Uterus (tissue), 4 donors: ENCODE results near the gene EPS8L1. TPM values are rescaled to one million over a fixed set of nuclear protein-coding genes. Genes with fewer than 3 reads are reported as not detected.

Experiments
- DNase-seq, 2 donors: peaks; one replicate each; pipeline ENCODE4 v3.0.0-alpha.2; 2019 to 2020
- H3K27ac ChIP-seq, 2 donors: fragments of 200-600 bp; sonication (generic); 1 replicate in 1 of 2; 2 replicates in 1 of 2; pipeline ENCODE4 v1.5.1; 2016 to 2018
- H3K27me3 ChIP-seq, 2 donors: fragments of 200-600 bp; sonication (generic); one replicate each; pipeline ENCODE4 v1.5.1; 2018 to 2019; ENCODE audit warnings: control low read depth in 1 of 2
- H3K36me3 ChIP-seq, 2 donors: fragments of 200-600 bp; sonication (generic); one replicate each; pipeline ENCODE4 v1.5.1; 2019; ENCODE audit warnings: control low read depth in 1 of 2
- H3K4me1 ChIP-seq, 2 donors: fragments of 200-600 bp; sonication (generic); one replicate each; pipeline ENCODE4 v1.5.1; 2018 to 2019; ENCODE audit warnings: control low read depth in 1 of 2
- H3K4me3 ChIP-seq, 2 donors: fragments of 200-600 bp; sonication (generic); 1 replicate in 1 of 2; 2 replicates in 1 of 2; pipeline ENCODE4 v1.5.1; 2018 to 2019; ENCODE audit warnings: mild to moderate bottlenecking in 1 of 2
- H3K9me3 ChIP-seq, 2 donors: fragments of 200-600 bp; sonication (generic); one replicate each; pipeline ENCODE4 v1.5.1; 2019; ENCODE audit warnings: control low read depth in 1 of 2
- CTCF ChIP-seq, 4 experiments: fragments of 200-600 bp in 2 of 4; fragments of 450-650 bp in 2 of 4; sonication (generic) in 2 of 4; IDR thresholded peaks; one replicate each; pipeline ENCODE4 v1.5.1; 2016 to 2019; ENCODE audit warnings: antibody characterized with exemption in 4 of 4, mild to moderate bottlenecking in 2 of 4, moderate library complexity in 1 of 4
- POLR2A ChIP-seq, 2 donors: fragments of 450-650 bp; IDR thresholded peaks; one replicate each; pipeline ENCODE4 v1.6.1; 2016; ENCODE audit warnings: antibody characterized with exemption in 2 of 2, mild to moderate bottlenecking in 1 of 2, moderate library complexity in 1 of 2
- intact Hi-C: fragments of 100-400 bp; cut with DNase I; formaldehyde crosslinking; loops from one replicate; pipeline ENCODE4 v1.15.1; 2023; ENCODE audit warnings: low total_unique reads
- total RNA-seq, 4 donors: library from RNA; depleted of rRNA in 3 of 4; stranded (reverse); fragments of >200 nt in 3 of 4; gene quantifications; one replicate each; pipeline versions ENCODE4 v1.1.0 to v1.2.4, GENCODE V29; 2014 to 2023
- donor health status: DM: yes; HTN: yes; CAD: no.

Gene EPS8L1
- total RNA-seq, 4 donors from 2014 or later = 4.2 to 22.4 (median 5.6) TPM; not detected in 1

- no peaks in the 10 kb centered on the region for H3K27me3 ChIP-seq
- H3K9me3 ChIP-seq = no peaks in the 10 kb centered on the region
- H3K4me3 ChIP-seq = no peak overlapping the region
- H3K36me3 ChIP-seq = no peaks in the 10 kb centered on the region
- intact Hi-C loops = no loop called here
- TF ChIP-seq POLR2A (IDR thresholded peaks at IDR 0.05) (no peak), CTCF (IDR thresholded peaks at IDR 0.05) (no peak)
- H3K27ac ChIP-seq = no peak overlapping the region
- H3K4me1 ChIP-seq = no peaks in the 10 kb centered on the region
- no peak for DNase-seq
Observed at GRCh38 chr19:55041244-55041626, 34.4 kb upstream of the EPS8L1 start.

- intact Hi-C loops = no loop called here
- Histone ChIP-seq H3K27me3 (no peaks in the 10 kb centered on the region), H3K4me1 (no peaks in the 10 kb centered on the region), H3K27ac (no peak overlapping the region), H3K9me3 (no peaks in the 10 kb centered on the region), H3K36me3 (no peaks in the 10 kb centered on the region), H3K4me3 (no peak overlapping the region)
- TF ChIP-seq CTCF (IDR thresholded peaks at IDR 0.05) = no peak
- TF ChIP-seq POLR2A (IDR thresholded peaks at IDR 0.05) = no peak
- no peak for DNase-seq
Observed at GRCh38 chr19:55041627-55042343, 33.9 kb upstream of the EPS8L1 start.

DNA sequence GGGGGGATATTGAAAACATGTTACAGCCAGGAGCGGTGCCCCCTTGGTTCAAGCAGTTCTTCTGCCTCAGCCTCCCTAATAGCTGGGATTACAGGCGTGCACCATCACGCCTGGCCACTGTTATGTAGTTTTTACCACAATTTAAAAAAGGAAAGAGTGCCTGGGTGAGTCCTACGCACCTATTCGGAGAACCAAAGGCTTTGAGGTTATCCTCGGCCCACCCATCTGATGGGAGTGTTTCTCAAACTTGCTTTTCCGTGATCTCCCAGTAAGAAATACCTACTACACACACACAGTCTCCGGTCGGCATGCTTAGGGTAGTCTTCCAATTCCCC lies 33.4 kb upstream of the EPS8L1 start:
- Histone ChIP-seq H3K36me3 (no peaks in the 10 kb centered on the region), H3K27me3 (no peaks in the 10 kb centered on the region), H3K4me1 (no peaks in the 10 kb centered on the region), H3K9me3 (no peaks in the 10 kb centered on the region), H3K27ac (no peak overlapping the region), H3K4me3 (no peak overlapping the region)
- intact Hi-C loops = no loop called here
- no peak for DNase-seq
- TF ChIP-seq POLR2A (IDR thresholded peaks at IDR 0.05) (no peak), CTCF (IDR thresholded peaks at IDR 0.05) (no peak)

DNA sequence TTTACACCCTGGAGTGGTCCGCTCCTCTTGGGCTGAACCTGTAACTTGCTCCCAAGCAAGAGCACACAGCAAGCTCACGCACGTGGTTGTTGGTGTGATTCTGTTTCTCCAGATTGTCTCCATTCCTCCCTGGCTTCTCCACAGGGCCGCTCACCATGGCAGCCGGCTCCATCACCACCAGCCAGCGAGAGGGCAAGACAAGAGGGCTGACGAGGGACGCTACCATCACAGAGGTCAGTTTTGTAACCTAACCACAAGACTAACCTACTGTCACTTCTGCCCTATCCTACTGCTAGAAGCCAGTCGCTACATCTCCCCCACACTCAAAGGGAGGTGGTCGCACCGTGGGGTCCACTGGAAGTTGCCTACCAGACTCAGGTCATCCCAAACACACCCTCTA lies 33.0 kb upstream of the EPS8L1 start:
- H3K4me1 ChIP-seq = no peaks in the 10 kb centered on the region
- H3K4me3 ChIP-seq = no peak overlapping the region
- no peaks in the 10 kb centered on the region for H3K36me3 ChIP-seq
- intact Hi-C loops = no loop called here
- no peak for DNase-seq
- H3K27me3 ChIP-seq = no peaks in the 10 kb centered on the region
- H3K27ac ChIP-seq = no peak overlapping the region
- H3K9me3 ChIP-seq = no peaks in the 10 kb centered on the region
- TF ChIP-seq CTCF (IDR thresholded peaks at IDR 0.05) (no peak), POLR2A (IDR thresholded peaks at IDR 0.05) (no peak)

GRCh38 chr19:55044286-55044685 lies 31.4 kb upstream of the EPS8L1 start:
- no peak overlapping the region for H3K4me3 ChIP-seq
- DNase-seq = no peak
- TF ChIP-seq CTCF (IDR thresholded peaks at IDR 0.05) (no peak), POLR2A (IDR thresholded peaks at IDR 0.05) (no peak)
- H3K27me3 ChIP-seq = no peaks in the 10 kb centered on the region
- H3K4me1 ChIP-seq = no peaks in the 10 kb centered on the region
- H3K36me3 ChIP-seq = no peaks in the 10 kb centered on the region
- H3K9me3 ChIP-seq = no peaks in the 10 kb centered on the region
- intact Hi-C loops = no loop called here
- H3K27ac ChIP-seq = no peak overlapping the region
